ENCODE measurements around the gene HNRNPL.
"Not testable (repeated sequence)": the region's sequence is repeated elsewhere in the genome, so short reads cannot be mapped to it uniquely, and the experiment has no call there.

HNRNPL gene

GRCh38 chr19:38849860-38850435 is at the start of gene HNRNPL:
Gene HNRNPL (minus strand): TSS chr19:38849986. CDS start chr19:38849966, 20 bp downstream.
- peak; percentile 100 for DNase-seq (ENCODE audit: low read depth)

DNA sequence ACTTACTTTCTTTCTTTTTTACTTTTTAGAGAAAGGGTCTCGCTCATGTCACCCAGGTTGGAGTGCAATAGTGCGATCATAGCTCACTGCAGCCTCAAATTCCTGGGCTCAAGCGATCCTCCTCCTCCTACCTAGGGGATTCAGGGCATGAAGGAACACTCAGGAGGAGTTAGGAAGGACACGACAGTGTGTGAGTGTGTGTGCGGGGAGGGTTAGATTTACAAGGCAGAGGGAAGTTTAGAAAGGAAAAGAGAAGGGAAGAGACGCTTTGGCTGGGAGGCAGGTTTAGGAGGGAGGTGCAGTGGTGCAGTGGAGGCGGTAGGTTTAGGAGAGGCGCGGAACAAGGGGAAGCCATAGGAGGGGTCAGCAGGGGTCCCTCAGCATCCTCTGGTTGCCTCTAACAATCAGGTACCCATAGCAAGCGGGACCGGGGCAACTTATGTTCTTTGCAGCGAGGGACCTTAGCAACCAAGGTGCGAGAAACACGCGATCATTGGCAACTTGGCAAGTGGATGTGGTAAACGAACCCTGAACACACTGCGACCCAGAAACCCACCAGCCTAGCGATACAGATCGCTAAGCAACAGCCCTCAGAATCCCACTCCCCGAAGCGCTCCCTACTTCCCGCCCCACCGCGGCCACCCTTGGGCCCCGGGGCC is 49.1 kb upstream of the HNRNPL start:
- DNase-seq (ENCODE audit: low read depth) = peak; percentile 5

DNA sequence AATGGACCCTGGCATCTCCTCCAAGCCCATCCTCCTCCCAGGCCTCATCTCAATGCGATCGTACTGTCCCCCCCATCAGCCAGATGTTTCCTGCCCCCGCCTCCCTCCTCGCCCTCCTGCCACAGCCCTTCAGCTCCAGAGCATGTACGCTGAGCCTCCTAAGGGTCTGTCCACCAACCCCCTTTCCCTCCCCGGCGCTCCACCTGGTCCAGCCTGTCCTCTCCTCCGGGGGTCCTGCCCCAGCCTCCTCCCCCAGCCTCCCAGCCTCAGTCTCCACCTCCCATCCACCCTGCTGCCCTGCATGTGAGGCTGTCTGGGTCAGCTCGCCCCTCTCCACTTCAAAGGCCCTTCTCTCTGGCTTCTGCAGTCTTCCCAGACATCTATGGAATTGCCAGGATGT is 45.2 kb upstream of the HNRNPL start:
- no peak for DNase-seq (ENCODE audit: low read depth)

DNA sequence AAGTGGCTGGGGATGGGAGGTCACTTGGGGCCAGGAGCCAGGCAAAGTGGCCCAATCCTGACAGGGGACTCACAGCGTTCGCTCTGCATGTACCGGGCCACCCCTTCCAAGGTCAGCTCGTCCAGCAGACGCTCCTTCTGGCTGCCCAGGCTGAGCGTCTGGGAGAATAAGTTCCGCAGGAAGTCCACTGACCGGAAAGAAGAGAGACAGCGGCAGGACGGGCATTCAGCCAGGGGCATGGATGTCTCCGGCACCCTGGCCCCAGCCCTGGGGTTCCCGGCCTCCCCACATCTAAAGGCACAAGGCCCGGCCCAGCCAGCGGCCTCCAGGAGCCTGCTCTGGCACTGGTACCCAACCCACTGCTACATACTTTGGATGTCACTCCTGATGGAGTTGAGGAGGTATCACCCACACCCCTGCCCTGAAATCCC is 43.6 kb upstream of the HNRNPL start:
- no peak for DNase-seq (ENCODE audit: low read depth)

- no peak for DNase-seq (ENCODE audit: low read depth)
Measured at GRCh38 chr19:38892841-38893240, 43.1 kb upstream of the HNRNPL start.

- no peak for DNase-seq (ENCODE audit: low read depth)
Measured at GRCh38 chr19:38891771-38892170, 42.0 kb upstream of the HNRNPL start.

- DNase-seq (ENCODE audit: low read depth) = no peak
Measured at GRCh38 chr19:38890686-38891085, 40.9 kb upstream of the HNRNPL start.

- no peak for DNase-seq (ENCODE audit: low read depth)
Measured at GRCh38 chr19:38889803-38890202, 40.0 kb upstream of the HNRNPL start.

- no peak for DNase-seq (ENCODE audit: low read depth)
Measured at GRCh38 chr19:38888876-38889275, 39.1 kb upstream of the HNRNPL start.

DNA sequence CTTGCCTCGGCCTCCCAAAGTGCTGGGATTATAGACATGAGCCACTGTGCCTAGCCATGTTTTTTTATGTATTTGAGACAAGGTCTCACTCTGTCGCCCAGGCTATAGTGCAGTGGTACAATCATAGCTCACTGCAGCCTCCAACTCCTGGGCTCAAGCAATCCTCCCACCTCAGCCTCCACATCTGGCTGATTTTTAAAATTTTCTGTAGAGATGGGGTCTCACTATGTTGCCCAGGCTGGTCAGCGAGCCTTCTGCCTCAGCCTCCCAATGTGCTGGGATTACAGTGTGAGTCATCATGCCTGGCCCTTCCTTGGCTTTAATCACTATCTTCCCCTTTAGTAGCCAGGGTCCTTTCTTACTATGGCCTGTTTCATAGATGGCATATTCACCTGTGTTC is 34.9 kb upstream of the HNRNPL start:
- DNase-seq (ENCODE audit: low read depth) = not testable (repeated sequence)

DNA sequence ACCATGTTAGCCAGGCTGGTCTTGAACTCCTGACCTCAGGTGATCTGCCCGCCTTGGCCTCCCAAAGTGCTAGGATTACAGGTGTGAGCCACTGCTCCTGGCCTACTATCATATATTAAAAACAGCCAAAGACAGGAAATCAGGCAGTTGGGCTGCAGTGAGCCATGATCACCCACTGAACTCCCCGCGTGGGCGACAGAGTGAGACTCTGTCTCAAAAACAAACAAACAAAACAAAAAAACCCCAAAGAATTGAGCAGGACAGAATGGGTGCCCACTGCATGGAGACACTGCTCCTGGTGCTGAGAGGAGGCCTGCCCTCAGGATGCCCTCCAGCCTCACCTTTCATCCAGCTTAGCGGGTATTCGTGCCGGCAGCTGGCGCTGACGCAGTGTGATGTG is 33.5 kb upstream of the HNRNPL start:
- no peak for DNase-seq (ENCODE audit: low read depth)

- DNase-seq (ENCODE audit: low read depth) = no peak
Measured at GRCh38 chr19:38880882-38881609, 31.3 kb upstream of the HNRNPL start.

- no peak for DNase-seq (ENCODE audit: low read depth)
Measured at GRCh38 chr19:38880076-38880881, 30.5 kb upstream of the HNRNPL start.

DNA sequence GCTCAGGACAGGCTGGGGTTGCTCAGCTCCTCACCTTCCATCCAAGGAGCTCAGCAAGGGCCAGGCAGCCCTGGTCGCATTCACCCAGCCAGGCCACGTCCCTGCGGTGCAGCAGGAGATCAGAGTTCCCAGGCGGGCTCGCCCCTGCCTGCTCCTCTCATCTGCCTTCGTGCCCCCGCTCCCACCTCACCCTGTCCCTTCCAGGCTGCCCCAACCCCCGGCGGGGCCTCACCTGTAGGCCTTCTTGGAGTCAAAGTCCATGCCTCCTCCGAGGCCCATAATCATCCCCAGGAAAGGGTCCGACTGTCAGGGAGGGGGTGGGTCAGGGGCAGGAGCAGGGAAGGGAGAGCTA is 29.6 kb upstream of the HNRNPL start:
- no peak for DNase-seq (ENCODE audit: low read depth)

- no peak for DNase-seq (ENCODE audit: low read depth)
Measured at GRCh38 chr19:38878575-38879399, 29.0 kb upstream of the HNRNPL start.

DNA sequence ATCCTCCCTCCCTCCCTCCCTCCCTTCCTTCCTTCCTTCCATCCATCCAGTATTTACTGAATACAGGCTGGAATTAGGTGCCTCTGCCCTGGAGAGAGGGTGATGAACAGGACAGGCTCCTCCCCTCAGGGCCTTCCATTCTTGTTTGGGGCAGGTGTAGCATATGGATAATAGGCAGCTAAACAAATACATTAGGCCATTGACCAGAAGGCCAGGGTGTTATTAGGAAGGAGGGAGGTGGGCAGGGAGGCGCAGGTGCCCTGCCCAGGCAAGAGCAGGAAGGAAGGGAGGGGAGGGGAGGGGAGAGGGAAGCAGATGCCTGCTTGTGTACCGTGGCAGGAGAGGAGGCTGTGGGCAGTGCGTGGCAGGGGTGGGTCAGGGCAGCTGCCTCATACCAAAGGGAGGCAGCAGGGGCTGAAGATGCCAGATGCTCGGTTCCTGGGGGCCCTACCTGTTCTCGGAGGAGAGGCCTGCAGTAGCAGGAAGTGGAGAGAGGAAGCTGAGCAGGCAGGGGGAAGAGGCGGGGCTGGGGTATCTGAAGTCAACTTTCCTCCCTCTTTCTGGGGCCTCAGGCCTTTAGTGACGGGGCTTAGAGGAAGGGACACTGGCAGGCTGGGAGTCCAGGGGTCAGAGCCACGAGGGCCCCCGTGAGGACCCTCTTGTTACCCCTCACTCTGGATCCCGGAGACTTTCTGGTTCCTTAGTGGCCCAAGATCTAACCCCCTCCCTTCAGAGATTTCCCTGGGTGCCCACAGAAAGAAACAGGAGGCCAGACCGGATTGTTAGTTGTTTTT is 28.2 kb upstream of the HNRNPL start, which contains the start of gene RINL:
Gene RINL (minus strand): TSS at position 495 of the 794 bp plus-strand sequence. CDS start 1,533 bp downstream, outside the sequence.
- DNase-seq (ENCODE audit: low read depth) = no peak

DNA sequence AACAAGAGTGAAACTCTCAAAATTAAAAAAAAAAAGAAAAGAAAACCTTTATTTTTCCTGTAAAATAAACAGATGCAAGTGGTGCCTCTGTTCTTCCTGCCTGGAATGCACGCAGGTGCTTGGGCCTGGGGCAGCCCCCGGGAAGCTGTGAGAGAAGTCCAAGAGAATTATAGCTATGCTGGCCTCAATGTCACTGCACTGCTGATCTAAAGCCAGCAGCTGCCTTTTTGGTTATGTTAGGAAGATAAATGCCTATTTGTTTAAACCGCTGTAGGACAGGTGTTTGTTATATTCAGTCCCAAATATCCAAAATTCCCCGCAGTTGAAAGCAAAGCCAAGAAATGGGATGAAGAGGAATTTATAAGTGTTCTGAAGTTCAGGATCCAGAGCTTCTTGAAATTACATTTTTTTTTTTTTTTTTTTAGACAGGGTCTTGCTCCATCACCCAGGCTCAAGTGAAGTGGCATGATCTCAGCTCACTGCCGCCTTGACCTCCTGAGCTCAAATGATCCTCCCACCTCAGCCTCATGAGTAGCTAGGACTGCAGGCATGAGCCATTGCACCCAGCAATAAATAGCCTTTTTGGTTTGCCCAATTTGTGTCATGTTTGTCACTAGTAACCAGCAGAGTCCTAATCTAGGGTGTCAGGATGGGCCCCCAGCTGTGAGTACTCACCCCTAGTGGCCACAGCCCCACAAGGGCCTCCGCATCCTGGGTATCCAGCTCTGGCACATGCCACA is 26.0 kb upstream of the HNRNPL start:
- no peak for DNase-seq (ENCODE audit: low read depth)

DNA sequence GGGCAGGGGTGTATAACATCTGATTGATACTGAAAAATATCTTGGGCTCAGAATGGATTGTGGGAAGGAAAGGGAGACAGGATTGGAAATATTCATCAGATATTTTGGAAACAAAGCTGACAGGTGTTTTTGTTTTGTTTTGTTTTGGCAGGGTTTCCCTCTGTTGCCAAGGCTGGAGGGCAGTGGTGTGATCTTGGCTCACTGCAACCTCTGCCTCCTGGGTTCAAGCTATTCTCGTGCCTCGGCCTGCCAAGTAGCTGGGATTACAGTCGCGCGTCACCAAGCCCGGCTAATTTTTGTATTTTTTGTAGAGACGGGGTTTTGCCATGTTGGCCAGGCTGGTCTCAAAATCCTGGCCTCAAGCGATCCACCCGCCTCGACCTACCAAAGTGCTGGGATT is 23.6 kb upstream of the HNRNPL start:
- not testable (repeated sequence) for DNase-seq (ENCODE audit: low read depth)

- DNase-seq (ENCODE audit: low read depth) = no peak
Measured at GRCh38 chr19:38870612-38871011, 20.8 kb upstream of the HNRNPL start.

Data from stromal cell of bone marrow (primary cell).